HG02678 (cell line): ENCODE data around the gene GRM2.

Source experiments
- ATAC-seq: cut with Tn5 transposase; IDR thresholded peaks from one replicate; pipeline ENCODE4 v1.9.1; 2021; ENCODE audit warnings: mild to moderate bottlenecking, moderate library complexity; ENCODE audit not compliant: unreplicated experiment

GRM2 gene

GRCh38 chr3:51706788-51707731, at the start of gene GRM2:
Gene GRM2 (plus strand): TSS chr3:51707068. CDS start chr3:51708984, 1,916 bp downstream.
- ATAC-seq: no peak

GRCh38 chr3:51657234-51657633, 49.6 kb upstream of the GRM2 start:
- ATAC-seq: no peak

DNA sequence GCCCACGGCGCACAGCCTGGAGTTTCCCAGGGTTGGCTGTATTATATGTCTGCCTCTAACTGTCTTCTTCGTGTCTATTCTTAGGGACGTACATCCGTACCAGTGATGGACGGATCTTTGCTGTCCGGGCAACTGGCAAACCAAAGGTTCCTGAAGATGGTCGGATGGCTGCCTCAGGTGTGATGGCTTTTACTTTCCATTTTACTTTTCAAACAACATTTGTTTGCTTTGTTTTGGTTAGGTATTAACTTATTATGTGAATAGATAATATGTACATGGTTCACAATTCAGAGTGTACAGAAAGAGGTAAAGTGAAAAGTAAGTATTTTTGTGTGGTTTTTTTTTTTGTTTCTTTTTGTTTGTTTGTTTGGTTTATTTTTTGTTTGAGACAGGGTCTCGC, 46.9 kb upstream of the GRM2 start:
- no peak for ATAC-seq

DNA sequence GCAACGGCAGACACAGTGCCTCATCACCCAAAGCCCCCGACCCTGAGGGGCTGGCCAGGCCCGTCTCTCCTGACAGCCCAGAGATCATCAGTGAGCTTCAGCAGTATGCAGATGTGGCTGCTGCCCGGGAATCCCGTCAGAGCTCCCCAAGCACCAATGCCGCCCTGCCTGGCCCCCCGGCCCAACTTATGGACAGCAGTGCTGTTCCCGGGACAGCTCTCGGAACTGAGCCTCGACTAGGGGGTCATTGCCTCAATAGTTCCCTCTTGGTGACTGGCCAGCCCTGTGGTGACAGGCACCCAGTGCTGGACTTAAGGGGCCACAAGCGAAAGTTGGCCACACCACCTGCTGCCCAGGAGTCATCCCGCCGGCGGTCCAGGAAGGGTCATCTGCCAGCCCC, 44.4 kb upstream of the GRM2 start:
- no peak for ATAC-seq

DNA sequence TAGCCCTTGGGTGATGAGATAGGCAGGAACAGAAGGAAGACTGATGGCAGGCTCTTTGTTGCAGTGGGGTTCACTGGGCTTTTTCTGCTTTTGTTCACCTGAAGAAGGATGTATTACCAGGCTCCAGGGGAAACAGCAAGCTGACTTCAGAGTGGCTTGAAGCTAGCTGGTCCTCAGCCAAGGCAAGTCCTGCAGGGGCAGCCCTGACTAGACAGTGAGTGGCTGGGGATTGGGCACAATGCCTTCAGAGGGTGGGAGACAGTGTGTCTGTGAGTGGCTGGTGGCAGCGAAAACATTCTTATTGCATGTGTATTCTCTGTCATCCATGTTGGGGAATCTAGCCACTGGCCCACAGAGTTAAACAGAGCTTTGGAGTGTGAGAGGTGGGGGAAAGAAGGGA, 38.1 kb upstream of the GRM2 start:
- ATAC-seq: no peak

DNA sequence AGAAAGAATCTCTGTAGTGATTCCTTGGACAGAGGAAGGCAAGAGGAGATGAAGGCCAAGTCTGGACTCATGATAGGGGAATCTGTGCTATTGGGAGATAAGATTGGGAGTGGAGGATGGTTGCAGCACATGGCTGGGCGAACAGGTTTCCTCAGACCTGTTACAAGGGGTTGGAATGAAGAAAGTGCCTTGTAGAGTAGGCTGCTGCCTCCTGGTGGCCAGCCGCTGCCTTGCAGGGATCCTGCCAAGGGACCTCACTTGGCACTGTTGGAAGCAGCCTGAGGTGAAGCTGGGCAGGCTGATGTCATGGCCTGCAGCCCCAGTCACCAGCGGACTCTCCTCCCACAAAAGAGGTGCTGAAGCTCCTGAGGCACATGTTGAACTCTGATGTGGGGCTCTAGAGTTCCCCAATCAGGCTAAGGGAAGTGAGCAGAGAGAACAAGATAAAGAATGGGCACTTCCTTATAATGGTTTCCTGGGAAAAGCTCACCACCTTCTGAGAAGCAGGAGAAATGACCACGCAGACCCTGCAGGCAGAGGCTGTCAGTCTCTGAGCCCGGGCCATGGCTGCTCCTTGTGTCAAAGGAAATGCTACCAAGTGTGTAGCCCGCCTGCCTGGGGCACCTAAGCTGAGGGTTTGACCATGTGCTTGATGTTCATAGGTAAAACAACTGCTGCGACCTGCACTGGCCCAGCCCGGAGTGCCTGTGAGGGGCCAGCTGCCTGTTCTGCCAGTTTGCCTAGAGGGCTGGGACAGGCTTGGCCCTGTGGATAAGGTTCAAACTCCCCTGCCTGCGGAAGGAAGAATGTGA, 37.4 kb upstream of the GRM2 start:
- ATAC-seq: no peak

DNA sequence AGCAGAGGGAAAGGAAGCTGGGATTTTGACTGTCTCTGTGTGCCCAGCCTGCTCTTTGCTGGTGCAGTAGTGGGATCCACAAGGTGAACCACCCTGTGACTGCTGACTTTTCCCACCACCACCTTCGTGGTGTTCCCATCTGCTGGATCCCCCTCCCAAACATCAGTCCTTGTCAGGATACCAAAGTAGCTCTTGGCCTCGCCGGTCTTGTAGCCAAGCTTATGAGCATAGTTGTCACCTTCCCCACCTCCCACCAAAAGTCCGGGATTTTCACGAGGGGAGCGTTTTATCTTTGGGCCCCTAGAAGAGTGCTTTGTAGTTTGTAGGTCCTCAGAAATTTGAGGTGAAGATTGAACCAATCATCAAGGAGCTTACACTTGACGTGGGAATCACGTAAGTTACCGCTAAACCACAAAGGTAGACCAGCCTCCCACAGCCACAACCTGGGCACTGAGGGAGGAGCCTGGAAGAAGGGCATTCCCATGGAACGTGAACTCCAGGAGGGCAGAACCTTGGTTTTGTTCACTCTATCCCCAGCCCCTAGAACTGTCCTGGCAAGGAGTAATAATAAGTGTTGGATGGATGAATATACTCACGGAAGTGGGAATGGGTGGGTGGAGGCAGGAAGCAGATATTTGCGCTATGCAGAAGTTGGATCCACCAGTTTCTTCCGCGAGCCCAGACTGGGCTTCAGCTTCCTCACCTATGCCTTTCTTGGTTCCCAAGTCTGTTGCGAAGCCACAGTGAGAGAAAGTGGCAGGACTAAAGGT, 36.6 kb upstream of the GRM2 start:
- no peak for ATAC-seq

DNA sequence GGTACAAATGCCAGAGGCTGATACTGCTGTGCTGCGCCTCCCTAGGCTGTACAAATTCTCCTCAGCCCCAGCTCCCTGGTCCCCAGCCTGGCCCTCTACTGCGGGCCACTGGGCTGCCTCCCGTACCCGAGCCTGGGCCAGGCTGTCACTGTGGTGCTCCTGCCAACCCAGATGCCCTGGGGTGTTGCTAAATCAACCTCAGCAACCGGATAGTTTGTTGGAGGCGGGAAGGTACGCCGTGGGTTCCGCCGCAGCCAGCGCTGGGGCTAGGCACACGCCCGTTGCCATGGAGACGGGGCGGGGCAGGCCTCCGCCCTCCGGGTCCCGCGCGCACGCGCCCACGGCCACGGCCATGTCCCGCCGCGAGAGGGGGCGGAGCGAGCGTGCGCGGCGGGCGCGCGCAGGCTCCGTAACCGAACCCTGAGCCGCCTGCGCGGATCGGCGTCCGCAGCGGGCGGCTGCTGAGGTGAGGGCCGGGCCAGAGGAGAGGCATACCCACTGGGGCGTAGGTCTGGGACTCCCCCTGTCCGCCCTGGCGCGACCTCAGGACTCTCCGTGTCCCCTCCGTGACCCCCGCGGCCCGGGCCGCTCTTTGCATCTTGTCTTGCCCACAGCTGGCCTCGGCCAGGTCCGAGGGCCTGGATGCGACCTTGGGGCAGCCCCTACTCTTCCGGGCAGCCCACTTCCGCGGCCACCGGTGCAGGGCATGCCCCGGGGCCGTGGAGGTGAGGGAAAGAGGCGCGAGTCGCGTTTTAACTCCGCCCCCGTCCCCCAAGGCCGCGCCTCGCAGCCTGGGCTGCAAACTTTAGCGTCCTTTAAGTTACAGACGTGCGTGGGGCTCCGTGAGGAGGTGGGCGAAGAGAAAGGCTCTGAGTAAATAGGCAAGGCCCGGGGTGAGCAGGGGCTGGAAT, 35.8 kb upstream of the GRM2 start, which contains the start of gene TEX264:
Gene TEX264, plus strand, starts transcription at position 430 of the 911 bp plus-strand sequence. CDS start 3,053 bp downstream, outside the sequence.
- ATAC-seq: peak; percentile 83

DNA sequence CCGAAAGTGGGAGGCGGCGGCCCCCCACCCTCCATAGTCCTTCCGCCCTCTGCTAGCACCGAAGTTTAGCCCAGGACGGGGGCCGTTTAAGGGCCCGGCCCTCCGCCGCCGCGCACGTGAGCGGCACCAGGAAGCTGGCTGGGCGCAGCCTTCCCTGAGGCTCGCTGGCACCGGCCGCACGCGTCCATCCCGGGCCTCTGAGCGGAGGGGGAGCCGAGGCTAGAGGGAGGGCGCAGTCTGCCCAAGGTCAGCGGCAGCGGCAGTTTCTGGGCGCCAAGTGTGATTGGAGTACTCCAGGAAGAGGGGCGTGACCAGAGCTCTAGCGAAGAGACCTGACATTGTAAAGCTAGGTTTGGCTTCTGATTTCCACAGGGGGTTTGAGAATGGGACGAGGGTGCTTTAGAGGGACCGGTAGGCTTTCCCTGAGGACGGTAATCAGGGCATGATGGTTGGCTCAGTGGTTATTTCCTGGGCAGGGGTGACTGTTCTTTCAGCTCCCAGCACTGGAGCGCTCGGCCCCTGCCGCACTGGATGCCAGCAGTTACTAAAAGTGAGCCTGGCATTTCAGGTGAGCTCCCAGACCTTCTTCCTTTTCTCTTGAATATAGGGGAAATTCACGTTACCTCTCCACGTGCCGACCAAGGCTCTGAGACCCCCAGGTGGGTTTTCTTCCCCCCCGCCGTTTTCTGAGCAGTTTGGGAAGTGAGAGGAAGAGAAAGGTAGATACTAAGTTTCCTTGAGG, 35.0 kb upstream of the GRM2 start:
- ATAC-seq: peak; percentile 38

DNA sequence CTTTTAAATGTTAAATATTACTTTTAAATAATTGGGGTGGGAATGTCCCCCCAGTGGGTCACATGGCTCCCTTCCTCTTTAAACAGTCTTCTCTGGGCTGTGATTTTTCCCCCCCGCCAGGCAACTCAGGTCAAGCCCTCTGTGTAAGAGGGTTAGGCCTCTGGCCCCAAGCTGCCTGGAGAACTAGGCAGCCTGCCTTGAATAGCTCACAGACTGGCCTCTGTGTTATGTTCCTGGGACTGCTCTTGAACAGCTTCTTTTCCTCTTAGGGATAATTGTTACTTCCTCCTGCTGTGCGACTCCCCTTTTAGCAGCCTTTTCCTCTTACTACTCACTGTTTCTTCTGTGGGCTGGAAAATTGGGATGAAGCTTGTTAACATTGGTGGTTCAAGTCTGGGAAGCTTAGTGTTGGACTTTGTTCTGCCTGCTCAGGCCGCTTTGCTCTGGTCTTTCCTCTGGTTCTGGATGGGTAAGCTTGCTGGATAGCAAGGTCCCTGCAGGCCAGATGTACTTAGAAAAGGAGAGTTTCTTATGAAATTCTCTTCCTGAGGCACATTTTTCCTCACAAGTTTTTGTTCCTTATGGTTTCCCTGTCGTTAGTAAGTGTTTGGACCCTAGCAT, 33.6 kb upstream of the GRM2 start:
- no peak for ATAC-seq

GRCh38 chr3:51673802-51674654, 32.8 kb upstream of the GRM2 start:
- no peak for ATAC-seq

DNA sequence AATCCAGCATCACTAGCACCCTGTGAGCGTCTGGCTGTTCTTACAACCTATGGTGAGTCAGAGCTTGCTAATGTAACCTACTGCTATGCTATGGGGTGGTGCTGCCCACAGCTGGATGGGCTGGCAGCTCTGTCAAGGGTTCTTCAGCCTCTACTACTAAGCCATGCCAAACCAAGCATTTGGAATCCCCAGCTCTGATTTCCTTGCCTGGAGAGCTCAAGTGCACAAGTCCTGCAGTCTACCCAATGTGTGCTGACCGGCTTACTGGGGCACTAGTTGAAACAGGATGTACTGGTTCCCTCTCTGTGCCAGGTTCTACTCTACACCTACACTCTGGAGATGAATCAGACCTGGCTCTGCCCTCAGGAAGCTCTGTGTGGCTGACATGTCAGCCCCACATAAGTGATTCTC, 31.7 kb upstream of the GRM2 start:
- ATAC-seq: no peak

DNA sequence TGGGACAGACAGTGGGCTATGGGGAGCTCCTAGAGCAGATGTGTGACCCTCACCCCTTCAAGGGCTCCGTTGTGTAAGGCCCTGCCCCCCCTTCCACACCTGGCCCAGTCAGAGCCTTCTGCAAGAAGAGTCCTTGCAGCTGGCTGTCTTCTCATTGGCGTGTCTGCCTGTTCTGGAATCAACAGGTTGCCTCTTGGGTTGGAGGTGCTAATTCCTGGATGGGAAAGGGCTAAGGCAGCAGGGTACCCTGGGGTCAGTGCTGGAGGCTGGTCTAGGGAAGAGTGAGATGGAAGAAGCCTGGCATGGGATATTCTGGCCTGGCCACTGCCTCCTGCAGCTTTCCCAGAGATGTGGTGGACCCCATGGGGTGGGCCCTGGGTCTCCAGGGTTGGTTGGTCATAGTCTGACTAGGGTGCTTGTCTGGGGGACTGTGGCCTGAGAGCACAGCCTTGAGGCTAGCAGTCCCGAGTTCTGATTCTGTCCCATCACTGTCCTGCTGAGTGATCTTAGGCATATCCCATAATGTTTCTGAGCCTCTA, 30.7 kb upstream of the GRM2 start:
- no peak for ATAC-seq

DNA sequence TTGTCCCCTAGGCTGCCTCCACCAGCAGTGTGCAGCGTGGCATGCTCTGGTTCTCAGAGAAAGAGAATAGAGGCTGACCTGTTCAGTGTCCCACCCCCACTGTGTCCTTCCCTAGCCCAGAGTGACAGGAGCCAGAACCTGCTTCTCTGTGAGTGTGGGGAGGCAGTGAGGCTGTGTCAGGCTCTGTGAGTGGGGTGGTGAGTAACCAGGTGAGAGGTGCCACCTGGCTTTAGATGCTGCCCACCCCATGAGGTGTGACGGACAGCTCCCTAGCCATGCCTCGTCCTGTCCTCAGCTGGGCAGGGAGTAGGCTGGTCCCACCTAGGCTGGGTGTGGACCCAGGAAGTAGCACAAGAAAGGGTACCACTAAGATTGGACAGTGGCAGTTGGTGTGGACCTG, 29.5 kb upstream of the GRM2 start:
- ATAC-seq: no peak

GRCh38 chr3:51678186-51678585, 28.7 kb upstream of the GRM2 start:
- no peak for ATAC-seq

DNA sequence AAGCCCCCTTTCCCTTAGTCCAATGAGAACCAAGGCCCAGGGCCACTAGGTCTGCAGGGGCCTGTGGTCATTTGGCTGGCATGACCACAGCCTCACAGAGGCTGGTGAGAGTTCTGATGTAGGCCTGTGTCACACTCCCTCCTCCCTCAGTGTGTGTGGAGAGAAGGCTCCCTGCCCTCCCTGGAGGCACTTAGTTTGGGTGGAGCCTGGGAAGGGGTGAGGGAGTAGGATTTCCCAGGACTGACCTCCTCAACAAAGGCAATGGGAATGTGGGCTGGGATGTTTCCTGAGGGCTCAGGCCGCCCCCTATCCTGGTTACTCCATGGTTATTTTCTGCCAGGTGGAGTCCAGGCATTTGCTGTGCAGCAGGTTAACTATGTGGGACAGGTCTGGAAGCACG, 28.2 kb upstream of the GRM2 start:
- ATAC-seq: no peak

GRCh38 chr3:51679318-51679717, 27.6 kb upstream of the GRM2 start:
- ATAC-seq: no peak

DNA sequence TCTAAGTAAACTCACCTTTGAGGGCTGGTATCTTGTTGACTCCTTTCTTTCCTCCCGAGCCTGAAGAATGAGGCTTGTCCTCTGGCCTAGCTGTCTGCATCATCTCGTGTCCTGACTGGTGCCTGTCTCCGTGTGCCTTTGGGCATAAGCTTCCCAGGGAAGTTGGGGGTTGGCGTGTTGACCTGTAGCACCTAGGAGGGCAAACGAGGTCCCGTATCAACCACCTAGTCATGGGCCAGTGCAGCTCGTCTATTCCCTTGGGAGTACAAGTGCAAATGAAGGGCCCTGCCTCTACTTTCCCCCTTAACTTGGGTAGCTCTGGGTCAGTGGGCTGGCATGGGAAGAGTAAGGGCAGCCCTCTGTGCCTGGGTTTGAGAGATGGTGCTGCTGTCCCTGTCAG, 27.1 kb upstream of the GRM2 start:
- no peak for ATAC-seq
